OCI-LY3 (cell line): Measurements from ENCODE around the gene PAN3.

Experiments used
- CTCF ChIP-seq: fragments of 200-600, 300-600 bp; sonication (generic); IDR thresholded peaks from 2 replicates; pipeline ENCODE4 v1.5.1; 2014; ENCODE audit warnings: antibody characterized with exemption, low read length, low read depth
- EZH2phosphoT487 ChIP-seq: fragments of 200-600 bp; shearing (Covaris generic); IDR thresholded peaks from 2 replicates; pipeline ENCODE4 v1.6.1; 2018; ENCODE audit warnings: antibody characterized with exemption, mixed run types, low read depth

- TF ChIP-seq CTCF (no peak), EZH2phosphoT487 (no peak)
Measured at GRCh38 chr13:28145049-28145448, 6.7 kb downstream of the PAN3 start.
